Amniotic stem cell (primary cell): Measurements from ENCODE around the gene PLK5.
A peak's percentile ranks its signal among the peaks of the same experiment; 100 is the strongest.

Source experiments
- DNase-seq: peaks from one replicate; lab custom pipeline; 2025; lab: John Stamatoyannopoulos, UW

The PLK5 gene

GRCh38 chr19:1555487-1556389 lies 31.9 kb downstream of the PLK5 start:
- no peak for DNase-seq

GRCh38 chr19:1556390-1557070 lies 32.7 kb downstream of the PLK5 start:
- no peak for DNase-seq

- no peak for DNase-seq
Observed at GRCh38 chr19:1558552-1558951, 34.7 kb downstream of the PLK5 start.

- no peak for DNase-seq
Observed at GRCh38 chr19:1560286-1560882, 36.5 kb downstream of the PLK5 start.

GRCh38 chr19:1561236-1561842 lies 37.5 kb downstream of the PLK5 start:
- no peak for DNase-seq

- DNase-seq = no peak
Observed at GRCh38 chr19:1563251-1563650, 39.4 kb downstream of the PLK5 start.

GRCh38 chr19:1566392-1567115 lies 42.7 kb downstream of the PLK5 start:
- DNase-seq = peak; percentile 56

- DNase-seq = no peak
Observed at GRCh38 chr19:1567116-1567847, 43.4 kb downstream of the PLK5 start.

GRCh38 chr19:1567848-1568227 lies 44.0 kb downstream of the PLK5 start:
- DNase-seq = no peak

- peak; percentile 30 for DNase-seq
Observed at GRCh38 chr19:1568320-1569019, 44.6 kb downstream of the PLK5 start, which contains the start of gene MEX3D. Gene MEX3D, minus strand, starts transcription at chr19:1568325. Its CDS starts 267 bp downstream, at chr19:1568058.

- DNase-seq = no peak
Observed at GRCh38 chr19:1569997-1570396, 46.1 kb downstream of the PLK5 start.

GRCh38 chr19:1570836-1571235 lies 47.0 kb downstream of the PLK5 start:
- DNase-seq = no peak

- DNase-seq = no peak
Observed at GRCh38 chr19:1571358-1571757, 47.5 kb downstream of the PLK5 start.

GRCh38 chr19:1572795-1573194 lies 48.9 kb downstream of the PLK5 start:
- no peak for DNase-seq

- no peak for DNase-seq
Observed at GRCh38 chr19:1574354-1575136, 50.7 kb downstream of the PLK5 start.

GRCh38 chr19:1575323-1576241 lies 51.7 kb downstream of the PLK5 start:
- DNase-seq = no peak

- no peak for DNase-seq
Observed at GRCh38 chr19:1576242-1577089, 52.6 kb downstream of the PLK5 start.
